Measurements from ENCODE around the gene MEG3.

GRCh38 chr14:100824091-100824551 lies 1.8 kb upstream of the MEG3 start:
- TF ChIP-seq, protein P1, sequence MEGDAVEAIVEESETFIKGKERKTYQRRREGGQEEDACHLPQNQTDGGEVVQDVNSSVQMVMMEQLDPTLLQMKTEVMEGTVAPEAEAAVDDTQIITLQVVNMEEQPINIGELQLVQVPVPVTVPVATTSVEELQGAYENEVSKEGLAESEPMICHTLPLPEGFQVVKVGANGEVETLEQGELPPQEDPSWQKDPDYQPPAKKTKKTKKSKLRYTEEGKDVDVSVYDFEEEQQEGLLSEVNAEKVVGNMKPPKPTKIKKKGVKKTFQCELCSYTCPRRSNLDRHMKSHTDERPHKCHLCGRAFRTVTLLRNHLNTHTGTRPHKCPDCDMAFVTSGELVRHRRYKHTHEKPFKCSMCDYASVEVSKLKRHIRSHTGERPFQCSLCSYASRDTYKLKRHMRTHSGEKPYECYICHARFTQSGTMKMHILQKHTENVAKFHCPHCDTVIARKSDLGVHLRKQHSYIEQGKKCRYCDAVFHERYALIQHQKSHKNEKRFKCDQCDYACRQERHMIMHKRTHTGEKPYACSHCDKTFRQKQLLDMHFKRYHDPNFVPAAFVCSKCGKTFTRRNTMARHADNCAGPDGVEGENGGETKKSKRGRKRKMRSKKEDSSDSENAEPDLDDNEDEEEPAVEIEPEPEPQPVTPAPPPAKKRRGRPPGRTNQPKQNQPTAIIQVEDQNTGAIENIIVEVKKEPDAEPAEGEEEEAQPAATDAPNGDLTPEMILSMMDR (conservative IDR thresholded peaks at IDR 0.05; ENCODE audit: low read depth in 2 of 2), result no peak
- TF ChIP-seq REST (IDR thresholded peaks at IDR 0.05; ENCODE audit: unreplicated experiment), result no peak
- no peak for TF ChIP-seq POLR2AphosphoS5 (IDR thresholded peaks at IDR 0.05; ENCODE audit: low read depth)
- no peak for TF ChIP-seq ETS1 (IDR thresholded peaks at IDR 0.05)
- TF ChIP-seq EZH2 (IDR thresholded peaks at IDR 0.05; ENCODE audit: low read depth, unreplicated experiment), result no peak
- TF ChIP-seq EZH2phosphoT487 (IDR thresholded peaks at IDR 0.05; ENCODE audit: unreplicated experiment), result no peak
- TF ChIP-seq JUNB (IDR thresholded peaks at IDR 0.05; ENCODE audit: unreplicated experiment), result no peak
- no peak for TF ChIP-seq STAT1 (IDR thresholded peaks at IDR 0.05; ENCODE audit: unreplicated experiment)
- TF ChIP-seq ZNF114 (CRISPR knock-in tag; IDR thresholded peaks at IDR 0.05), result no peak
- TF ChIP-seq NANOG (IDR thresholded peaks at IDR 0.05; ENCODE audit: borderline replicate concordance), result no peak
- TF ChIP-seq ZNF331 (CRISPR knock-in tag; IDR thresholded peaks at IDR 0.05; ENCODE audit: low read depth), result no peak
- TF ChIP-seq CREB1 (CRISPR knock-in tag; IDR thresholded peaks at IDR 0.05; ENCODE audit: low read depth), result no peak

All from GM23338 (cell line).